ENCODE results near the gene GMPPA.

- TF ChIP-seq, protein P1, sequence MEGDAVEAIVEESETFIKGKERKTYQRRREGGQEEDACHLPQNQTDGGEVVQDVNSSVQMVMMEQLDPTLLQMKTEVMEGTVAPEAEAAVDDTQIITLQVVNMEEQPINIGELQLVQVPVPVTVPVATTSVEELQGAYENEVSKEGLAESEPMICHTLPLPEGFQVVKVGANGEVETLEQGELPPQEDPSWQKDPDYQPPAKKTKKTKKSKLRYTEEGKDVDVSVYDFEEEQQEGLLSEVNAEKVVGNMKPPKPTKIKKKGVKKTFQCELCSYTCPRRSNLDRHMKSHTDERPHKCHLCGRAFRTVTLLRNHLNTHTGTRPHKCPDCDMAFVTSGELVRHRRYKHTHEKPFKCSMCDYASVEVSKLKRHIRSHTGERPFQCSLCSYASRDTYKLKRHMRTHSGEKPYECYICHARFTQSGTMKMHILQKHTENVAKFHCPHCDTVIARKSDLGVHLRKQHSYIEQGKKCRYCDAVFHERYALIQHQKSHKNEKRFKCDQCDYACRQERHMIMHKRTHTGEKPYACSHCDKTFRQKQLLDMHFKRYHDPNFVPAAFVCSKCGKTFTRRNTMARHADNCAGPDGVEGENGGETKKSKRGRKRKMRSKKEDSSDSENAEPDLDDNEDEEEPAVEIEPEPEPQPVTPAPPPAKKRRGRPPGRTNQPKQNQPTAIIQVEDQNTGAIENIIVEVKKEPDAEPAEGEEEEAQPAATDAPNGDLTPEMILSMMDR (IDR thresholded peaks at IDR 0.05; ENCODE audit: low read depth, low read length, missing input control), result no peak
- TF ChIP-seq TAF1 (conservative IDR thresholded peaks at IDR 0.05) (no peak), YY1 (IDR thresholded peaks at IDR 0.05) (no peak), JUND (IDR thresholded peaks at IDR 0.05) (no peak), ATF3 (IDR thresholded peaks at IDR 0.05) (no peak), RAD21 (IDR thresholded peaks at IDR 0.05) (no peak)
These were observed 40.5 kb downstream of the GMPPA start for GRCh38 chr2:219538956-219539788.

Measured in liver (tissue), 3 donors.